HepG2 (cell line): ENCODE data around the gene DLX1. TPM values are rescaled to one million over a fixed set of nuclear protein-coding genes. Genes with fewer than 3 reads are reported as not detected.

ENCODE experiments used
- HNF4A ChIP-seq: sonication (generic); formaldehyde crosslinking; IDR thresholded peaks from 2 replicates; pipeline ENCODE4 v1.4.0; 2020; ENCODE audit warnings: missing genetic modification reagents
- KLF16 ChIP-seq, 2 experiments: sonication (generic) in 1 of 2; formaldehyde crosslinking in 1 of 2; IDR thresholded peaks; 2 replicates each; pipeline versions ENCODE4 v1.6.1 to v1.8.0; 2016 to 2023; ENCODE audit warnings: missing genetic modification reagents in 2 of 2, missing compliant biosample characterization in 1 of 2
- MXD4 ChIP-seq: IDR thresholded peaks from 2 replicates; pipeline ENCODE4 v1.6.1; 2016; ENCODE audit warnings: mild to moderate bottlenecking, missing biosample characterization, missing genetic modification reagents
- NR2F6 ChIP-seq, 2 experiments: IDR thresholded peaks; 2 replicates each; pipeline ENCODE4 v1.6.1; 2016; ENCODE audit warnings: antibody characterized with exemption in 1 of 2, mild to moderate bottlenecking in 1 of 2
- POGZ ChIP-seq: sonication (generic); formaldehyde crosslinking; IDR thresholded peaks from 2 replicates; pipeline ENCODE4 v1.4.0; 2020; ENCODE audit warnings: mild to moderate bottlenecking, missing genetic modification reagents
- SOX13 ChIP-seq, 3 experiments: fragments of 450-650 bp in 1 of 3; sonication (generic) in 1 of 3; formaldehyde crosslinking in 1 of 3; IDR thresholded peaks in 2 of 3; conservative IDR thresholded peaks in 1 of 3; 2 replicates each; pipeline versions ENCODE4 v1.5.0 to v1.6.1; 2016 to 2020; ENCODE audit warnings: antibody characterized with exemption in 1 of 3, mild to moderate bottlenecking in 1 of 3, missing compliant biosample characterization in 1 of 3, missing genetic modification reagents in 1 of 3, moderate library complexity in 1 of 3
- SOX6 ChIP-seq, 2 experiments: fragments of 450-650 bp in 1 of 2; sonication (generic) in 1 of 2; formaldehyde crosslinking in 1 of 2; IDR thresholded peaks; 2 replicates each; pipeline versions ENCODE4 v1.4.0 to v1.6.1; 2017 to 2020; ENCODE audit warnings: antibody characterized with exemption in 1 of 2, mild to moderate bottlenecking in 1 of 2, missing genetic modification reagents in 1 of 2
- SP5 ChIP-seq: IDR thresholded peaks from 2 replicates; pipeline ENCODE4 v1.6.1; 2016; ENCODE audit warnings: low read depth, borderline replicate concordance
- SRY ChIP-seq: sonication (generic); formaldehyde crosslinking; IDR thresholded peaks from 2 replicates; pipeline ENCODE4 v1.8.0; 2022; ENCODE audit warnings: mild to moderate bottlenecking, missing genetic modification reagents
- TBX2 ChIP-seq: sonication (generic); formaldehyde crosslinking; IDR thresholded peaks from 2 replicates; pipeline ENCODE4 v1.5.0; 2020; ENCODE audit warnings: missing genetic modification reagents, mild to moderate bottlenecking, borderline replicate concordance
- TOPORS ChIP-seq: sonication (generic); formaldehyde crosslinking; IDR thresholded peaks from 2 replicates; pipeline ENCODE4 v1.8.0; 2023; ENCODE audit warnings: mild to moderate bottlenecking, missing genetic modification reagents
- YY1 ChIP-seq: IDR thresholded peaks from 2 replicates; pipeline ENCODE4 v1.6.1; 2011; ENCODE audit warnings: low read length, low read depth, moderate library complexity, mild to moderate bottlenecking; ENCODE audit not compliant: insufficient read depth, insufficient replicate concordance
- ZHX1 ChIP-seq: sonication (generic); formaldehyde crosslinking; IDR thresholded peaks from 2 replicates; pipeline ENCODE4 v1.8.1; 2022; ENCODE audit warnings: low read depth, mild to moderate bottlenecking, missing genetic modification reagents
- ZNF205 ChIP-seq: IDR thresholded peaks from 2 replicates; pipeline ENCODE4 v1.6.1; 2018; ENCODE audit warnings: missing biosample characterization, missing genetic modification reagents
- ZNF281 ChIP-seq: sonication (generic); formaldehyde crosslinking; IDR thresholded peaks from 2 replicates; pipeline ENCODE4 v1.4.0; 2020; ENCODE audit warnings: missing genetic modification reagents, borderline replicate concordance
- ZNF607 ChIP-seq: sonication (generic); formaldehyde crosslinking; IDR thresholded peaks from 2 replicates; pipeline ENCODE4 v1.5.1; 2020; ENCODE audit warnings: missing genetic modification reagents, mild to moderate bottlenecking, borderline replicate concordance
- ZNF644 ChIP-seq: IDR thresholded peaks from 2 replicates; pipeline ENCODE4 v1.6.1; 2016; ENCODE audit warnings: low read depth
- ZNF75D ChIP-seq: sonication (generic); formaldehyde crosslinking; IDR thresholded peaks from 2 replicates; pipeline ENCODE4 v1.8.1; 2023; ENCODE audit warnings: missing genetic modification reagents, mild to moderate bottlenecking, borderline replicate concordance
- ZNF816 ChIP-seq: sonication (generic); formaldehyde crosslinking; IDR thresholded peaks from 2 replicates; pipeline ENCODE4 v1.8.0; 2022; ENCODE audit warnings: missing genetic modification reagents, mild to moderate bottlenecking, borderline replicate concordance
- ZNF891 ChIP-seq: sonication (generic); formaldehyde crosslinking; IDR thresholded peaks from 2 replicates; pipeline ENCODE4 v1.5.0; 2020; ENCODE audit warnings: mild to moderate bottlenecking, missing genetic modification reagents
- polyA plus RNA-seq, 8 experiments: library from polyadenylated mRNA; depleted of rRNA in 3 of 8; stranded (reverse) in 7 of 8; unstranded in 1 of 8; fragments of >200 nt; fragmentation: Illumina TruSeq in 4 of 8; extraction: Trizol in 4 of 8; gene quantifications; 2 replicates each; pipeline versions ENCODE4 v1.2.1 to v1.2.3, GENCODE V29; 2011 to 2016; ENCODE audit warnings: low read depth in 4 of 8, missing spikeins in 1 of 8, mixed read lengths in 1 of 8; ENCODE audit not compliant: insufficient read depth in 1 of 8
- total RNA-seq, 5 experiments: library from RNA; depleted of rRNA; stranded (reverse); fragments of >200 nt; fragmentation: Illumina TruSeq; extraction: Trizol; gene quantifications; 2 replicates each; pipeline ENCODE4 v1.2.3, GENCODE V29; 2016; ENCODE audit warnings: low read depth in 1 of 5
- TF ChIP-seq, protein P1 (sequence below): IDR thresholded peaks from 2 replicates; pipeline ENCODE4 v1.6.1; 2018; ENCODE audit warnings: missing genetic modification reagents

The DLX1 gene
- total and polyA plus RNA-seq, 2 of the 13 experiments (the other 11 are each of a cell fraction or from before 2014, with no cell fraction given), result 0.18 to 0.86 TPM

DNA sequence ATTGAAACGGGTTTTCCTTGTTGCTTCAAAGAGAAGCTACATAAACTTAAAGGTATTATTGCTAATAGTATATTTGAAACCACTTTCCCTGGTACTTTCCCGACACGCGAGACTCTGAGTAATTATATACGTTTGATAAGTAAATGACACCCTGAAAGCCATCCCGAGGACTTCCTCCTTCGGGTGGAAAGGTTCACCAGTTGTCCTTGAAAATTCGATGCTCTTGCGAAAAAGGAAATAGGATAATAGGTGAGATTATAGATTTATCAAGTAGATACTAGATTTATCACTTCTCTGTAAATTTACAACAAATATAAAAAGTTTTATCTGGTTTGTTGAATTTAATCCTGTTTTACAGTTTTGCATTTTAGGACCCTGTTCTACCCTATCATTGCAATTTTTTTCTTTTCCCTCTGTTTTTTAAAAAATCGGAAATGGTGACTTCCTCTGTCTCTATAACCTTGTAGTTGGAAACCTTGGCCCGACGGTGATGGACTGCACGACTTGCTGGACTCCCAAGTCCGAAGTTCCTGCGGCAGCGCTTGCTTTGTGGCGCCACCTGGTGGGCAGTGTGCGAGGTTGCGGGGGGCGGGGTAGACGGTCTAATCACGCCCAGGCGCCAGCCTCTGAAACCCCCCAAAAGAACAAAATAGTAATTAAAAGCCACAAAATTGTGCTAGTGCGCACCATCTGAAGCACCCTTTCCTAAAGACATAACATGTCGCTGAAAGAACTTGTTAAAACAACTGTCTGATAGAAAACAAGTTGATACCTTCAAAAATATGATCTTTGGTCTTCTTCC, 18.4 kb downstream of the DLX1 start (continued):
- TF ChIP-seq ZNF281, result 0 out of 2 replicates have a peak, but pooled peaks have one; percentile 25
- TF ChIP-seq MXD4, result peak; percentile 47; the same call in 1 of the 2 replicates
- peak; percentile 59; the same call in 1 of the 2 replicates for TF ChIP-seq ZHX1
- TF ChIP-seq ZNF891 (CRISPR knock-in tag), result no peak
- TF ChIP-seq SOX13 (IDR thresholded peaks at IDR 0.05), result no peak
- peak in 1 of 2 experiments; percentile 28; a peak in 1 of 4 replicates for TF ChIP-seq SOX13 (CRISPR knock-in tag; conservative IDR thresholded peaks at IDR 0.05 in 1 of 2, IDR thresholded peaks at IDR 0.05 in 1 of 2)
- TF ChIP-seq KLF16 (CRISPR knock-in tag; IDR thresholded peaks at IDR 0.05), result peak in 1 of 2 experiments; percentile 64; a peak in 1 of 4 replicates
- TF ChIP-seq, protein P1, sequence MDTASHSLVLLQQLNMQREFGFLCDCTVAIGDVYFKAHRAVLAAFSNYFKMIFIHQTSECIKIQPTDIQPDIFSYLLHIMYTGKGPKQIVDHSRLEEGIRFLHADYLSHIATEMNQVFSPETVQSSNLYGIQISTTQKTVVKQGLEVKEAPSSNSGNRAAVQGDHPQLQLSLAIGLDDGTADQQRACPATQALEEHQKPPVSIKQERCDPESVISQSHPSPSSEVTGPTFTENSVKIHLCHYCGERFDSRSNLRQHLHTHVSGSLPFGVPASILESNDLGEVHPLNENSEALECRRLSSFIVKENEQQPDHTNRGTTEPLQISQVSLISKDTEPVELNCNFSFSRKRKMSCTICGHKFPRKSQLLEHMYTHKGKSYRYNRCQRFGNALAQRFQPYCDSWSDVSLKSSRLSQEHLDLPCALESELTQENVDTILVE (CRISPR knock-in tag), result peak; percentile 57; the same call in 1 of the 2 replicates
- TF ChIP-seq SRY (CRISPR knock-in tag), result no peak
- TF ChIP-seq TBX2 (CRISPR knock-in tag), result peak; percentile 20; the same call in 1 of the 2 replicates
- TF ChIP-seq SP5 (CRISPR knock-in tag), result peak; percentile 91
- TF ChIP-seq ZNF644 (CRISPR knock-in tag), result peak; percentile 42; the same call in 1 of the 2 replicates
- no peak; the same call in 1 of the 2 replicates for TF ChIP-seq ZNF205 (CRISPR knock-in tag)
- TF ChIP-seq TOPORS, result 0 out of 2 replicates have a peak, but pooled peaks have one; percentile 40
- TF ChIP-seq ZNF607, result peak; percentile 49; the same call in 1 of the 2 replicates
- TF ChIP-seq SOX6 (IDR thresholded peaks at IDR 0.05), result no peak
- peak; percentile 43; the same call in 1 of the 2 replicates for TF ChIP-seq SOX6 (CRISPR knock-in tag; IDR thresholded peaks at IDR 0.05)
- TF ChIP-seq POGZ (CRISPR knock-in tag), result peak; percentile 82; the same call in 1 of the 2 replicates
- TF ChIP-seq NR2F6 (IDR thresholded peaks at IDR 0.05), result no peak
- TF ChIP-seq NR2F6 (CRISPR knock-in tag; IDR thresholded peaks at IDR 0.05), result peak; percentile 38; the same call in 1 of the 2 replicates
- TF ChIP-seq HNF4A (CRISPR knock-in tag), result peak; percentile 93
- TF ChIP-seq ZNF75D (CRISPR knock-in tag), result no peak
- peak; percentile 70; the same call in 1 of the 2 replicates for TF ChIP-seq ZNF816 (CRISPR knock-in tag)
- peak; percentile 80 for TF ChIP-seq YY1
